ENCODE data around the gene SRC.
"Not testable (repeated sequence)": the region's sequence is repeated elsewhere in the genome, so short reads cannot be mapped to it uniquely, and the experiment has no call there.

SRC gene

GRCh38 chr20:37364927-37365272 lies 19.0 kb downstream of the SRC start:
- no peak for ATAC-seq

DNA sequence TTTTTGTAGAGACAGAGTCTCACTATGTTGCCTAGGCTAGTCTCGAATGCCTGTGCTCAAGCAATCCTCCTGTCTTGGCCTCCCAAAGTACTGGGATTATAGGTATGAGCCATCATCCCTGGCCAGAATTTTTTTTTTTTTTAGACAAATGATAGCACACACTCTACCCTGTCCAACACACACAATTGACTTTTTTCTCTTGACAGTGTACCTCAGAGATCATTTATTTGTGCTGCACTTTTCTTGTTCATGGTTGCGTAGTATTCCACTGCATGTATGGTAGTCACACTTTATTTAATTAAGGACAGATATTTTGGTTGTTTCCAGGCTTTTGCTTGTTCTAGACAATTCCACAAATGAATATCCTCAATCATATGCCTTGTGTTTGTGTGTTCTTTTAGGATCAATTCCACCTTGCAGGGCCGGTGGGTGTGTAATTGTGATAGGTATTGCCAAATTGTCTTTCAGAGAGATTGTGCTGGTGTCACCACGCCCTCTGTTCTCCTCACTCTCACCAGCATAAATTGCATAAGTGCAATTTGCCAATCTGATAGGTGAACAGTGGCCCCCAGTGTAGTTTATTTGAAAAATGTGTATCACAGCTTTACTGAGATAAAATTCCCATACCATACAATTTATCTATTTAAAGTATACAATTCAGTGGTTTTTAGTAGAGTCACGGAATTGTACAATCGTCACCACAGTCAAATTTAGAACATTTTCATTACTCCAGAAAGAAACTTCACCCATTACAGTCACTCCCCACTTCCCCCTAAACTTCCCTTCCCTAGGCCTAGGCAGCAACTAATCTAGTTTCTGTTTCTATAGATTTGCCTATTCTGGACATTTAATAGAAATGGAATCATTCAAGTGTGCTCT lies 20.1 kb downstream of the SRC start:
- peak in 1 of 2 donors; percentile 56 for ATAC-seq

- no peak for ATAC-seq
Measured at GRCh38 chr20:37366743-37367142, 20.8 kb downstream of the SRC start.

DNA sequence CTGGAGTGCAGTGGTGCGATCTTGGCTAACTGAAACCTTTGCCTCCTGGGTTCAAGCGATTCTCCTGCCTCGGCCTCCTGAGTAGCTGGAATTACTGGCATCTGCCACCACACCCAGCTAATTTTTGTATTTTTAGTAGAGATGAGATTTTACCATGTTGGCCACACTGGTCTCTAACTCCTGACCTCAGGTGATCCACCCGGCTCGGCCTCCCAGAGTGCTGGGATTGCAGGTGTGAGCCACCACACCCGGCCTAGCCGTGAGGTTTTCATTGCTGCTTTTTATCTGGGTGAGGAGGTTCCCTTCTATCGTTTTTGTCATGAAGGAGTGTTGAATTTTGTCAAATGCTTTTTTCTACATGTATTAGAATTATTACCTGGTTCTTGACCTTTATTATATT lies 23.9 kb downstream of the SRC start:
- no peak for ATAC-seq

GRCh38 chr20:37371845-37372244 lies 25.9 kb downstream of the SRC start:
- ATAC-seq = not testable (repeated sequence)

GRCh38 chr20:37372441-37372840 lies 26.5 kb downstream of the SRC start:
- no peak for ATAC-seq

DNA sequence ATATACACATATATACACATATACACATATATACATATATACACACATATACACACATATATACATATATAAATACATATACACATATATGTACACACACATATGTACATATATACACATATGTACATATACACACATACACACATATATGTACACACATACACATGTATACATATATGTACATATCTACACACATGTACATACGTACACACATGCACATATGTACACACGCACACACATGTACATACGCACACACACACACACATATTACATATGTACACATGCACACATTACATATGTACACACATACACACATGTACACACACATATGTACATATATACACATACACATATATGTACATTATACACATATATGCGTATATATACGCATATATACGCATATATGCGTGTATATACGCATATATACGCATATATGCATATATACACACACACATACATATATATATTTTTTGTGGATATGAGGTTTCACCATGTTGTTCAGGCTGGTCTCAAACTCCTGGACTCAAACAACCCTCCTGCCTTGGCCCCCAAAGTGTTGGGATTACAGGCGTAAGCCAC lies 27.2 kb downstream of the SRC start:
- no peak for ATAC-seq

DNA sequence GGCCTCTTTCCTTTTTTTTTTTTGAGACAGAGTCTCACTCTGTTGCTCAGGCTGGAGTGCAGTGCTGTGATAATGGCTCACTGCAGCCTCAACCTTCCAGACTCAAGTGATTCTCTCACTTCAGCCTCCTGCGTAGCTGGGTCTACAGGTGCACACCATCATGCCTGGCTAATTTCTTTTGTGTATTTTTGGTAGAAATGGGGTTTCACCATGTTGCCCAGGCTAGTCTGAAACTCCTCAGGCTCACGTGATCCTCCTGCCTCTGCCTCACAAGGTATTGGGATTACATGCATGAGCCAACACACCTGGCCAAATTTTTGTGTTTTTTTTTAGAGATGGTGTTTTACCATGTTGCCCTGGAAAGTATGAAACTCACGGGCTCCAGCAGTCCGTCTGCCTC lies 29.3 kb downstream of the SRC start:
- ATAC-seq = no peak

- no peak for ATAC-seq
Measured at GRCh38 chr20:37376324-37376723, 30.4 kb downstream of the SRC start.

DNA sequence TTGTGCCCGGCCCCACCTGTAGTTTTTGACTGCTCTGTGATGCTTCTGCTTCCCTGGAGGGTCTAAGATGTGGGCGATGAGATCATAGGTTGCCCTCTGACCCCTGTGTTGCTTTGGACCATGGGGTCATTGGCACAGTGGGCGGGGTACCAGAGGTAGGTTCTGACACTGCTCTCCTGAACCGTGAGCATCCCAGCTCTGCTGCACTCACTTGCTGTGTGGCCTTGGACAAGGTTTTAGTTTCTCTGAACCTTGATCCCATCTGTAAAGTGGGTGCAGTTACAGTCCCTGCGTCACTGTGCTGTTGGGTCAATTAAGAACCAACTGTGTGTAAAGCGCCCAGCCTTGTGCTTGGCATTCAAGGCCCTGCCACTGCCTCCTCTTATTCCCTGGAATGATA lies 30.9 kb downstream of the SRC start:
- no peak for ATAC-seq

DNA sequence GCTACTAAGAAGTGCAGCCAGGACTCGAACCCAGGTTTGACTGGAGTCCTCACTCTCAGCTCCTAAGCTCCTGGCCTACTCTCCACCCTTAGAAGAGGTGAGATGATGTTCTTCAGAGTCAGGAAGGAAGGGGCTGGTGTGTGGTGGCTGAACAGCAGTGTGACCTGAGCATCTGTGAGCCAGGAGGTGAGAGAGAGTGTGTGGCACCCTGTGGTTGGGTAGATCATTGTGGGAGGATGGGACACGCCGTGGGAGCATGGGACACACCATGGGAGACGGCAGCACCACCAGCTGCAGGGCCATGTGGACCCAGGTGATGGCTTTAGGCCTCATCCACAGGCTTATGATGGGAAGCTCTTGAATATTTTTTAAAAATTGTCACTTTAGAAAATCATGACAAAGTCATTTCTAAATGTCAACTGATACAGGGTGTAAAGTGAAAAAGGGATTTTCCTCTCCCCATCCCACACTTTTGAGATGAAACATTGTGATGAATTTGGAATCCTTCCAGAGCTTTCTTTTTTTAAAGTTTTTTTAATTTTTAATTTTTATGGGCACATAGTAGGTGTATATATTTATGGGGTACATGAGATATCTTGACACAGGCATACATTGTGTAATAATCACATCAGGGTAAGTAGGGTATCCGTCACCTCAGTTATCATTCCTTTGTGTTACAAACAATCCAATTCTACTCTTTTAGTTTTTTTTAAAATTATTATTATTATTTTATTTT lies 31.6 kb downstream of the SRC start:
- no peak for ATAC-seq

- ATAC-seq = no peak
Measured at GRCh38 chr20:37378420-37378784, 32.5 kb downstream of the SRC start.

GRCh38 chr20:37378785-37379598 lies 33.1 kb downstream of the SRC start:
- no peak for ATAC-seq

- no peak for ATAC-seq
Measured at GRCh38 chr20:37379967-37380828, 34.3 kb downstream of the SRC start.

DNA sequence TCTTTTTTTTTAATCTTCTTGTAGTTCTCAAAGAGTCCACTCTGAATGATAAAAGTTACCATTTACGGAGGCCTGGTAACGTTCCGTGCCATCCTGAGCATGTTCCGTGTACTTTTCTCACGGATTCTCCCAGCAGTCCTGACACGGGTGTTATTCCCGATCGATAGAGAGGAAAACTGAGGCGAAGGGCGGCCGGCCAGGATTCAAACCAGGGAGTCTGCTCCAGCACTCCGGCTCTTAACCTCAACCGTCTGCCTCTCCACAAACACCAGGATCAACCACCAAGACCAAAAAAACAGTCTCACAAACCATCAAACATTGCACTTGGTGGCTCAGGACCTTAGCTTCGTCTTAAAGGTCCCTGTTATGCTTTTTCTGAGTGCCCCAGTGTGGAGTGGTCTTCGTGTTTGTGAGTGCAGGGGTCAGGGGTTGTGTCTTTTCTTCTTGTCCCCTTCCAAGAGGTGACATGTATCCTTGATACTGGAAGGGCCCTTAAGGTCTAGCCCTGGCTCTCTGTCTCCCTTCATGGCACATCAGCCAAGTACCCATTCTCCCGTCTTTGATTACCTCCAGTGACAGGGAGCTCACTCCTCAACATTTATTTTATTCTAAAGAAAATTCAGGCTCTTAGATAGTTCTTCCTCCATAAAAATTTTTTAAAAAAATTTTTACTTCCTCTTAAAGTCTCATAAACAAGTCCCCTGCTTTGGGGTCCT lies 35.1 kb downstream of the SRC start:
- no peak for ATAC-seq

DNA sequence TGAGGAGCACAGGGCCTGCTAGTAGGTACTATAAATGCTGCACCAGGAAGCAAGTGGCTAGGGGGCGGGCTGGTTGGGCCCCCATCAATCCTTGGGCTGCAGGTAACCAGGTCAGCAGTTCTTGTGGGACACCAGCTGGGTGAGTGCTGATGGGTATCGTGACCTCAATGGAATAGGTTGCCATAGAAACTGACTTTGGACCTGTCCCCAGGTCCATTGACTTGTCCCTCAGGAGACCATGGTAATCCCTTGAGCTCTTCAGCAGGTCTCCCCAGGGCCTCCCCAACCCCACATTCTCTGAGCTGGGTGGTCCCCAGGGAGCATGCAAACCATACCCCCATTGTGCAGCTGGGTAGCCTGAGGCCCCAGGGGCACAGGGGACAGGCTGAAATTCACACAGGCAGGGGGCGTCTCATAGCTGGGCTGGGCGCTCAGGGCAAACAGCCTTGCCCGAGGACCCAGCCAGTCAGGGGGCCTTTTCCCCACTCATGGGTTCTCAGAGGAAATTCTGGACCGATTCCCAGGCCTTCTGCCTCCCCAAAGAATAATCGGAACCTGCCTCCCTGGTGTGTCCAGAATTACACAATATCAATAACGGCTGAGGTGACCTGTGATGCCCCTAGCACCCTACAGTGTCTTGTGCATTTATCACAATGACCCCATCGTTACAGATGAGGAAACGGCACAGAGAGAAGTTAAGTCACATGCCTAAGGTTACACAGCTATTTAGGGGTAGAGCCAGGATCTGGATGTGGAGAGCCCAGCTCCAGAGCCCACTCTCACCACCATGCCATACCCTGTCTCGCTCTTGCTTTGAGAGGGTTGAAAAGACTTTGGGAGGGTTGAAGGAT lies 35.9 kb downstream of the SRC start:
- ATAC-seq = no peak

GRCh38 chr20:37382482-37383120 lies 36.7 kb downstream of the SRC start:
- no peak for ATAC-seq

GRCh38 chr20:37383229-37383989 lies 37.5 kb downstream of the SRC start:
- no peak for ATAC-seq

DNA sequence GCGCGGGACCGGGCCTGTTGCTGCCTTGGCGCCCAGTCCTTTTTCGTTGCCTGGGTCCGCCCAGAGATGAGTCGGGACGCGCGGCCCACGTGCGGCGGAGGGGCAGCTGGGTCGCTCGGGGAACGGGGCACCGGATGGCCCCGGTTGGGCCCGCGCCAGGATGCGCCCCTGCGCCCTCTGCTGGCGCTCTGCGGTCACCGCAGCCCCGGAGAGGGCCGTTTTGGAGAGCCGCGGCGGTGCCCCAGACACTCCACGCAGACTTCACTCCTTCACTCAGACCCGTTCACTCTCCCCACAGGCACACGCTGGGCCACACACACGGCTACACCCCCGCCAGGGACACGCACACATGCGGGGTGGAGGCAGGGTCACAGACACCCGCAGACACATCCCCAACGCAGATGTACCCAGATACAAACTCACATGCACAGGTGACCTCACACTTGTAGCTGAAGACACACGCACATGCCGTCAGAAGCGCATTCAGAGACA lies 38.8 kb downstream of the SRC start:
- peak; percentile 93 for ATAC-seq
